Esophagus squamous epithelium (tissue), 5 donors: ENCODE results near the gene NSMCE3. TPM values are rescaled to one million over a fixed set of nuclear protein-coding genes. Genes with fewer than 3 reads are reported as not detected.
"Not testable (repeated sequence)": the region's sequence is repeated elsewhere in the genome, so short reads cannot be mapped to it uniquely, and the experiment has no call there.

ENCODE experiments used
- DNase-seq: peaks from one replicate; lab custom pipeline; 2025; lab: John Stamatoyannopoulos, UW
- H3K27ac ChIP-seq, 4 donors: fragments of 200-600 bp; sonication (generic); one replicate each; pipeline ENCODE4 v1.5.1; 2016 to 2019; ENCODE audit warnings: mild to moderate bottlenecking in 1 of 4
- H3K27me3 ChIP-seq, 4 donors: fragments of 200-600 bp; sonication (generic); 1 replicate in 3 of 4; 2 replicates in 1 of 4; pipeline versions ENCODE4 v1.5.1 to v1.6.0; 2017 to 2021; ENCODE audit warnings: antibody characterized with exemption in 1 of 4
- H3K36me3 ChIP-seq, 3 donors: fragments of 200-600 bp; sonication (generic); one replicate each; pipeline ENCODE4 v1.5.1; 2016 to 2019
- H3K4me1 ChIP-seq, 3 donors: fragments of 200-600 bp; sonication (generic); one replicate each; pipeline ENCODE4 v1.5.1; 2017 to 2019
- H3K4me3 ChIP-seq, 4 donors: fragments of 200-600 bp; sonication (generic); 1 replicate in 3 of 4; 2 replicates in 1 of 4; pipeline ENCODE4 v1.5.1; 2016 to 2019; ENCODE audit warnings: mild to moderate bottlenecking in 2 of 4, moderate library complexity in 1 of 4
- H3K9me3 ChIP-seq, 3 donors: fragments of 200-600 bp; sonication (generic); one replicate each; pipeline ENCODE4 v1.5.1; 2016 to 2019
- POLR2A ChIP-seq, 4 donors: fragments of 450-650 bp; IDR thresholded peaks; one replicate each; pipeline ENCODE4 v1.6.1; 2017; ENCODE audit warnings: antibody characterized with exemption in 4 of 4, mild to moderate bottlenecking in 4 of 4, moderate library complexity in 3 of 4
- WGBS, 2 donors: methylation state at CpG; one replicate each; pipeline ENCODE4 v1.1.5; 2018; 5-methylcytosine and 5-hydroxymethylcytosine counted together
- intact Hi-C: fragments of 100-400 bp; cut with DNase I; formaldehyde crosslinking; loops from one replicate; pipeline ENCODE4 v1.15.0; 2022
- total RNA-seq, 4 donors: library from RNA; depleted of rRNA; stranded (reverse); fragments of >200 nt; gene quantifications; one replicate each; pipeline ENCODE4 v1.1.0, GENCODE V29; 2016
- TF ChIP-seq, protein P1 (sequence below), 6 experiments: fragments of 450-650 bp in 4 of 6; fragments of 200-600 bp in 2 of 6; sonication (generic) in 2 of 6; IDR thresholded peaks; one replicate each; pipeline ENCODE4 v1.5.1; 2016 to 2019; ENCODE audit warnings: antibody characterized with exemption in 6 of 6, mild to moderate bottlenecking in 4 of 6, moderate library complexity in 4 of 6
- donor health status: DM: yes; HTN: yes; CAD: no.

The NSMCE3 gene
- total RNA-seq, 4 donors from 2014 or later: 4.0 to 9.6 (median 5.5) TPM

GRCh38 chr15:29239395-29239794 lies 30.2 kb downstream of the NSMCE3 start:
- 13 to 47% methylated on average over 3 of the region's 3 CpGs for WGBS, 2 donors
- H3K4me3 ChIP-seq: no peak overlapping the region
- H3K27me3 ChIP-seq: peaks cover 0 to 7% (median 0%) of the 10 kb centered on the region in 4 donors
- no peak overlapping the region for H3K27ac ChIP-seq
- TF ChIP-seq, protein P1, sequence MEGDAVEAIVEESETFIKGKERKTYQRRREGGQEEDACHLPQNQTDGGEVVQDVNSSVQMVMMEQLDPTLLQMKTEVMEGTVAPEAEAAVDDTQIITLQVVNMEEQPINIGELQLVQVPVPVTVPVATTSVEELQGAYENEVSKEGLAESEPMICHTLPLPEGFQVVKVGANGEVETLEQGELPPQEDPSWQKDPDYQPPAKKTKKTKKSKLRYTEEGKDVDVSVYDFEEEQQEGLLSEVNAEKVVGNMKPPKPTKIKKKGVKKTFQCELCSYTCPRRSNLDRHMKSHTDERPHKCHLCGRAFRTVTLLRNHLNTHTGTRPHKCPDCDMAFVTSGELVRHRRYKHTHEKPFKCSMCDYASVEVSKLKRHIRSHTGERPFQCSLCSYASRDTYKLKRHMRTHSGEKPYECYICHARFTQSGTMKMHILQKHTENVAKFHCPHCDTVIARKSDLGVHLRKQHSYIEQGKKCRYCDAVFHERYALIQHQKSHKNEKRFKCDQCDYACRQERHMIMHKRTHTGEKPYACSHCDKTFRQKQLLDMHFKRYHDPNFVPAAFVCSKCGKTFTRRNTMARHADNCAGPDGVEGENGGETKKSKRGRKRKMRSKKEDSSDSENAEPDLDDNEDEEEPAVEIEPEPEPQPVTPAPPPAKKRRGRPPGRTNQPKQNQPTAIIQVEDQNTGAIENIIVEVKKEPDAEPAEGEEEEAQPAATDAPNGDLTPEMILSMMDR (IDR thresholded peaks at IDR 0.05): no peak
- no peak for TF ChIP-seq POLR2A (IDR thresholded peaks at IDR 0.05)
- H3K9me3 ChIP-seq: no peaks in the 10 kb centered on the region
- no peak for DNase-seq
- H3K4me1 ChIP-seq: no peaks in the 10 kb centered on the region
- intact Hi-C loops: no loop called here
- H3K36me3 ChIP-seq: no peaks in the 10 kb centered on the region

GRCh38 chr15:29233566-29233965 lies 36.1 kb downstream of the NSMCE3 start:
- WGBS, 2 donors: 92 to 96% methylated on average over 4 of the region's 4 CpGs
- Histone ChIP-seq H3K4me3 (no peak overlapping the region), H3K36me3 (no peaks in the 10 kb centered on the region), H3K27ac (no peak overlapping the region), H3K4me1 (no peaks in the 10 kb centered on the region), H3K9me3 (no peaks in the 10 kb centered on the region), H3K27me3 (no peaks in the 10 kb centered on the region)
- no peak for DNase-seq
- intact Hi-C loops: no loop called here
- TF ChIP-seq POLR2A (IDR thresholded peaks at IDR 0.05): no peak
- TF ChIP-seq, protein P1 (IDR thresholded peaks at IDR 0.05): no peak

DNA sequence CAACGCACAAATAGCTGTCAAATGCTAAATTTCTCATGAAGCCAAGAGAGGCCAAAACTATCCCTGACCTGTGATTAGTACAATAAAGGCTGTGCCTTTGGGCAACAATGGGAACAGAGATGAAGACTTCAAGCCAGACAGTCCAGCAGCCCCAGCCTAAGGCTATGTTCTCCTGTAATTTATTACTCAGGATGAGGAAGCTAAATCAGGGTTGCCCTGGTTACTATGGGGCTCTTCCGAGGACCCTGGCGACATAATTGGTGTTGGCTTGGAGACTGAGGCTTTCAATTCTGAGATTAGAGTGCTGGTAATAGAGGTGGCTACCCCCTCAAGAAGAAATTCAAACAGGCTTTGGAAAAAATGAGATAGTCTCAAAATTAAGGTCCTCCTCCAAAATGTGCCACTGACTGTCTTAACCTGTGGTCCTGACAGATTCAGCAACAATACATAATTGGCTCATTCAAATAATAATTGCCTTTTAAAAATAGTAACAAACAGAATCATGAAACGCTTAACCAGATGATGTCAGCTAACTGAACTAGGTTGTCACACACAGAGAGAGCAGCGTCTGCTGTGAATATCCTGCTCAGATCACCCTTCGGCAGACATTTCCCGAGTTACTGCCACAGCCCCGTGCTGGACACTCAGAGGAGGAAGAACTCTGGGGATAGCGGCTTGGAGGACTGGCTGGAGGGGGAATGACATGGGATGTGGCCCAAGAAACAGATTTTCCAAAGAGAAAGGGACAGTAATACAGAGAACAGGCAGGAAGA lies 43.0 kb downstream of the NSMCE3 start:
- intact Hi-C loops: no loop called here
- Histone ChIP-seq H3K27ac (no peak overlapping the region), H3K36me3 (no peaks in the 10 kb centered on the region), H3K4me1 (no peaks in the 10 kb centered on the region), H3K4me3 (no peak overlapping the region), H3K9me3 (no peaks in the 10 kb centered on the region), H3K27me3 (peaks cover 0 to 21% (median 0%) of the 10 kb centered on the region in 4 donors)
- 51 to 52% methylated on average over 9 of the region's 9 CpGs for WGBS, 2 donors
- no peak for TF ChIP-seq POLR2A (IDR thresholded peaks at IDR 0.05)
- TF ChIP-seq, protein P1 (IDR thresholded peaks at IDR 0.05): no peak
- no peak for DNase-seq

DNA sequence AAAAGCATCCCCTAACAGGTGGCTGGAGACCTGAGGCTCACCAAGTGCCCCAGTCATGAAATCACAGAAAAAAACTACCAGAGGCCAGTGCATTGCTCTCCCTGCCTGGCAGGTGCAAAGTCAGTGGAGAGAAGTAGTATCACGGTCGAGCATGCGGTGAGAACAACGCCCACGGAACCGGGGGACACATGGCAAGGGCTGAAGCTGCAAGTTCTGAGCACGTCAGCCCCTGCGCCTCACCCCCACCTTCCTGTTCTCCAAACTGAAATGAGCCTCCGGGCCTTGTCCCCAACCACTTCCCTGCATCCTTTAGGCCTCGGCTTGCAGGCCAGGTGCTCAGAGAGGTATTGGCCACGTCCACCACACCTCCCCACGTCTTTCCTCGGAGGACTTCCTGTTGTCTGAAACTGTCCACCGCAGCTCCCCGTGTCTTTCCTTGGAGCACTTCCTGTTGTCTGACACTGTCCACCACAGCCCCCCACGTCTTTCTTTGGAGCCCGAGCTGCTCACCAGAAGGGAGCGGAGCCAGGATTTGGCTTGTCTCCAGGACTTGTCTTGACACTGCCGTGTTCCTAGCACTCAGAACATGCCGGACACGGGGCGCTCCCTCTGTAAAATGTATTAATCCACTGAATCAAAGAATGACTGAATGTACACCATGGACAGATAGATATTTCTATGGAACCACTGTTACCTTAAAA lies 43.9 kb downstream of the NSMCE3 start:
- Histone ChIP-seq H3K4me1 (no peaks in the 10 kb centered on the region), H3K27me3 (peaks cover 0 to 21% (median 0%) of the 10 kb centered on the region in 4 donors), H3K9me3 (no peaks in the 10 kb centered on the region), H3K27ac (no peak overlapping the region), H3K4me3 (no peak overlapping the region), H3K36me3 (no peaks in the 10 kb centered on the region)
- intact Hi-C loops: no loop called here
- TF ChIP-seq, protein P1 (IDR thresholded peaks at IDR 0.05): no peak
- TF ChIP-seq POLR2A (IDR thresholded peaks at IDR 0.05): no peak
- WGBS, 2 donors: 60 to 82% methylated on average over 21 to 22 of the region's 22 CpGs
- no peak for DNase-seq

DNA sequence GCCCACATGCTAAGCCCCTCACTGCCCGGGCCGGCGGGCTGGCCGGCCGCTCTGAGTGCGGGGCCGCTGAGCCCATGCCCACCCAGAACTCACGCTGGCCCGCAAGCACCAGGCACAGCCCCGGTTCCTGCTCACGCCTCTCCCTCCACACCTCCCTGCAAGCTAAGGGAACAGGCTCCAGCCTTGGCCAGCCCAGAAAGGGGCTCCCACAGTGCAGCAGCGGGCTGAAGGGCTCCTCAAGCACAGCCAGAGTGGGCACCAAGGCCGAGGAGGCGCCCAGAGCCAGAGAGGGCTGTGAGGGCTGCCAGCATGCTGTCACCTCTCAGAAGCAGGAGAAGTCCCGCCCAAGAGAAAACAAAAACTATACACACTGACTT lies 44.6 kb downstream of the NSMCE3 start:
- intact Hi-C loops, H3K27ac ChIP-seq, DNase-seq, H3K9me3 ChIP-seq, H3K4me1 ChIP-seq, H3K4me3 ChIP-seq, H3K36me3 ChIP-seq: not testable (repeated sequence)
- peaks cover 0 to 21% (median 0%) of the 10 kb centered on the region in 4 donors for H3K27me3 ChIP-seq
- no CpG with 5 or more reads among the region's 15 CpGs for WGBS, 2 donors

GRCh38 chr15:29224235-29224986 lies 45.2 kb downstream of the NSMCE3 start:
- WGBS, 2 donors: 72 to 100% methylated on average over 5 to 8 of the region's 19 CpGs

More at GRCh38 chr15:29224235-29224986, 45.2 kb downstream of the NSMCE3 start:
- H3K9me3 ChIP-seq, H3K36me3 ChIP-seq, H3K4me3 ChIP-seq, H3K27ac ChIP-seq, H3K4me1 ChIP-seq, intact Hi-C loops, DNase-seq: not testable (repeated sequence)
- peaks cover 0 to 21% (median 0%) of the 10 kb centered on the region in 4 donors for H3K27me3 ChIP-seq
